ENCODE data around the gene OARD1.

Gene OARD1

DNA sequence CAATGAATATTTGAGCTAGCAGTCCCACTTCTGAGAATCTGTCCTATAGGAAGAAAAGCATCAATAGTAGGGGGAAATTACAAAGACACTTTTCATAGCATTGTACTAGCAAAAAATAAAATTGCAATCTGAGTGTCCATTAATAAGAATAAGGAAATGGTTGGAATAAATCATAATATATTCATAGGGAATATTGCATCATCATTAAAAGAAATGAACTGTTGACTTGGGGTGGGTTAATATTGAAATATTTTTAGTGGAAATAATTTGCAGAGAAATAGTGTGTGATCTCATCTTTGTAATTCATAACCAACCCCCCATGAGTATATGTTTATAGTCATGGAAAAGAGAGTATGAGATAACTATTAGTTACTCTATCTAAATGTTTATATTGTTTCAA lies 13.0 kb upstream of the OARD1 start:
- no peak overlapping the region for H3K4me3 ChIP-seq (replicated peaks; ENCODE audit: low read depth, low read length)
- TF ChIP-seq, protein P1, sequence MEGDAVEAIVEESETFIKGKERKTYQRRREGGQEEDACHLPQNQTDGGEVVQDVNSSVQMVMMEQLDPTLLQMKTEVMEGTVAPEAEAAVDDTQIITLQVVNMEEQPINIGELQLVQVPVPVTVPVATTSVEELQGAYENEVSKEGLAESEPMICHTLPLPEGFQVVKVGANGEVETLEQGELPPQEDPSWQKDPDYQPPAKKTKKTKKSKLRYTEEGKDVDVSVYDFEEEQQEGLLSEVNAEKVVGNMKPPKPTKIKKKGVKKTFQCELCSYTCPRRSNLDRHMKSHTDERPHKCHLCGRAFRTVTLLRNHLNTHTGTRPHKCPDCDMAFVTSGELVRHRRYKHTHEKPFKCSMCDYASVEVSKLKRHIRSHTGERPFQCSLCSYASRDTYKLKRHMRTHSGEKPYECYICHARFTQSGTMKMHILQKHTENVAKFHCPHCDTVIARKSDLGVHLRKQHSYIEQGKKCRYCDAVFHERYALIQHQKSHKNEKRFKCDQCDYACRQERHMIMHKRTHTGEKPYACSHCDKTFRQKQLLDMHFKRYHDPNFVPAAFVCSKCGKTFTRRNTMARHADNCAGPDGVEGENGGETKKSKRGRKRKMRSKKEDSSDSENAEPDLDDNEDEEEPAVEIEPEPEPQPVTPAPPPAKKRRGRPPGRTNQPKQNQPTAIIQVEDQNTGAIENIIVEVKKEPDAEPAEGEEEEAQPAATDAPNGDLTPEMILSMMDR (IDR thresholded peaks at IDR 0.05; ENCODE audit: low read length, missing control alignments) = no peak
- no peak for DNase-seq (ENCODE audit: low read depth)

DNA sequence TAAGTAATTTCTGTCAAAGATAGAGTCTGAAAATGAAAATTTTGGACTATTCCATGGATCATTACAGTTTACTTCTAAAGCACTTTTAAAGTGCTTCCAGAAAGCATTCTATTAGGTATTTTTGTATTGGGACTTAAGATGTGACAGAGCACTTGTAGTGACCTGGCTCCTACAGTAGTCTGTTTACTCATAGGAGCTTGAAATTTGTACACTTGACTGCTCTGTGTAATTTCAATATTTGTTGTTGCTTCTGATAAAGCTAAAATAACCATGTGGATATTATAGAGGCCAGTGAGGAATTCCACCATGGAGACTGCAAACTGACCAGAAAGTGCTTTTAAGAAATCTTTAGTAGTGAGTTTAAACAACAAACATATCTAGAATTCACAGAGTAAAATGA lies 10.9 kb upstream of the OARD1 start:
- DNase-seq (ENCODE audit: low read depth) = no peak
- TF ChIP-seq, protein P1 (IDR thresholded peaks at IDR 0.05; ENCODE audit: low read length, missing control alignments) = no peak
- no peak overlapping the region for H3K4me3 ChIP-seq (replicated peaks; ENCODE audit: low read depth, low read length)

GRCh38 chr6:41080621-41081020 lies 8.5 kb upstream of the OARD1 start:
- TF ChIP-seq, protein P1 (IDR thresholded peaks at IDR 0.05; ENCODE audit: low read length, missing control alignments) = no peak
- no peak overlapping the region for H3K4me3 ChIP-seq (replicated peaks; ENCODE audit: low read depth, low read length)
- no peak for DNase-seq (ENCODE audit: low read depth)

GRCh38 chr6:41079080-41079479 lies 6.9 kb upstream of the OARD1 start:
- TF ChIP-seq, protein P1 (IDR thresholded peaks at IDR 0.05; ENCODE audit: low read length, missing control alignments) = no peak
- H3K4me3 ChIP-seq (replicated peaks; ENCODE audit: low read depth, low read length) = no peak overlapping the region
- no peak for DNase-seq (ENCODE audit: low read depth)

GRCh38 chr6:41078101-41078500 lies 5.9 kb upstream of the OARD1 start:
- DNase-seq (ENCODE audit: low read depth) = no peak

GRCh38 chr6:41077536-41077935 lies 5.4 kb upstream of the OARD1 start:
- no peak overlapping the region for H3K4me3 ChIP-seq (replicated peaks; ENCODE audit: low read depth, low read length)
- TF ChIP-seq, protein P1 (IDR thresholded peaks at IDR 0.05; ENCODE audit: low read length, missing control alignments) = no peak
- no peak for DNase-seq (ENCODE audit: low read depth)

More at GRCh38 chr6:41078101-41078500, 5.9 kb upstream of the OARD1 start:
- H3K4me3 ChIP-seq (replicated peaks; ENCODE audit: low read depth, low read length) = no peak overlapping the region
- TF ChIP-seq, protein P1 (IDR thresholded peaks at IDR 0.05; ENCODE audit: low read length, missing control alignments) = no peak
